ENCODE measurements around the gene LRRC4B.
"Not testable (repeated sequence)": the region's sequence is repeated elsewhere in the genome, so short reads cannot be mapped to it uniquely, and the experiment has no call there.

LRRC4B gene

DNA sequence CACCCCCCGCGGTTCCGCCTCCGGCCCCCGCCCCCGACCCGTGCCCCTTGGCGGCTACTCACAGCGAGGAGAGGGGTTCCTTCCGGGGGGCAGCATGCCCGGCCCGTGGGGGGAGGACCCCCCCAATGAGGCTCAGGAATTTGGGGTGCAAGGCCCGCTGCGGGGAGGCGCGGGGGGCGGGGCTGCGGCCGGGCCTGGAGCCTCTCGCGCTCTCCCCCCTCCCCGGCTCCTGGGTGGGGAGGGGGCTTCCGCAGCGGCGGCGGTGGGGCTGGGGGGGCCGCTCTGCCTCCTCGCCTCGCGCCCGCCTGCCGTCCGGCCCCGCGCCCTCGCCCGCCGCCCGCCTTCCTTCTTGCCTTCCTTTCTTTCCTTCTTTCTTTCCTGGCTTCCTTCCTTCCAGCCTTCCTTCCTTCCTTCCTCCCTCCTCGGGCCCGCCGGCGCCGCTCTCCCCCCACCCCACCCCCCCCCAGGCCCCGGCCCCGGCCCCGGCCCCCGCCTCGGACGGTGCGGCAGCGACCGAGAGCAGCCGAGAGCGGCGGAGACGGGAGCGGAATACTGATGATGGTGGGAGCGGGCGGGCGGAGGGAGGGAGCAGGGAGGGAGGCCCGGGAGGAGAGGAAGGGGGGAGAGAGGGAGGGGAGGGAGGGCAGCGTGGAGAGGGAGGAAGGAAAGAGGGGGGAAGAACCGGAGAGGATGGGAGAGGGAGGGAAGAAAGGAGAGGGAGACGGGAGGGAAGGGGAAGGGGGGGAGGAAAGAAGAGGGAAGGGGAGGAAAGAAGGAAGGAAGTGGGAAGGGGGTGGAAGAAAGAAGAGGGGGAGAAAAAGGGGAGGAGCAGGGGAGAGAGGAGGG is at the start of gene LRRC4B:
TSS of gene LRRC4B (minus strand) at position 554 of the 846 bp plus-strand sequence. CDS start 19,597 bp downstream, outside the sequence.
- Histone ChIP-seq H3K4me1 (ENCODE audit: control insufficient read depth in 1 of 2, insufficient read depth in 2 of 2, low read length in 2 of 2) (no peaks in the 10 kb centered on the region), H3K9ac (ENCODE audit: low read depth in 1 of 2, low read length in 2 of 2) (no peak within 1 kb of the TSS), H3K27me3 (ENCODE audit: control insufficient read depth in 1 of 2, insufficient read depth in 2 of 2, low read length in 2 of 2) (peaks cover 18 to 20% of the 10 kb centered on the region in 2 donors), H3K27ac (ENCODE audit: low read depth, low read length) (no peak within 1 kb of the TSS), H3K4me3 (ENCODE audit: low read depth in 1 of 2, low read length in 2 of 2) (no peak within 1 kb of the TSS), H3K36me3 (ENCODE audit: control insufficient read depth in 1 of 2, insufficient read depth in 2 of 2, low read length in 2 of 2) (no peaks in the 10 kb centered on the region), H3K9me3 (ENCODE audit: control insufficient read depth in 1 of 2, low read length in 2 of 2) (no peaks in the 10 kb centered on the region)

GRCh38 chr19:50612504-50613404 is 44.5 kb upstream of the LRRC4B start:
- not testable (repeated sequence) for H3K36me3 ChIP-seq (ENCODE audit: control insufficient read depth in 1 of 2, insufficient read depth in 2 of 2, low read length in 2 of 2); H3K27me3 ChIP-seq (ENCODE audit: control insufficient read depth in 1 of 2, insufficient read depth in 2 of 2, low read length in 2 of 2); H3K9ac ChIP-seq (ENCODE audit: low read depth in 1 of 2, low read length in 2 of 2); H3K27ac ChIP-seq (ENCODE audit: low read depth, low read length); H3K9me3 ChIP-seq (ENCODE audit: control insufficient read depth in 1 of 2, low read length in 2 of 2); H3K4me1 ChIP-seq (ENCODE audit: control insufficient read depth in 1 of 2, insufficient read depth in 2 of 2, low read length in 2 of 2); H3K4me3 ChIP-seq (ENCODE audit: low read depth in 1 of 2, low read length in 2 of 2)

- no peak overlapping the region for H3K4me3 ChIP-seq (ENCODE audit: low read depth in 1 of 2, low read length in 2 of 2)
- no peak overlapping the region for H3K27ac ChIP-seq (ENCODE audit: low read depth, low read length)
- H3K36me3 ChIP-seq (ENCODE audit: control insufficient read depth in 1 of 2, insufficient read depth in 2 of 2, low read length in 2 of 2), result no peaks in the 10 kb centered on the region
- H3K9ac ChIP-seq (ENCODE audit: low read depth in 1 of 2, low read length in 2 of 2), result no peak overlapping the region
- H3K27me3 ChIP-seq (ENCODE audit: control insufficient read depth in 1 of 2, insufficient read depth in 2 of 2, low read length in 2 of 2), result no peaks in the 10 kb centered on the region
- no peaks in the 10 kb centered on the region for H3K4me1 ChIP-seq (ENCODE audit: control insufficient read depth in 1 of 2, insufficient read depth in 2 of 2, low read length in 2 of 2)
- H3K9me3 ChIP-seq (ENCODE audit: control insufficient read depth in 1 of 2, low read length in 2 of 2), result no peaks in the 10 kb centered on the region
Observed at GRCh38 chr19:50607874-50608785, 39.9 kb upstream of the LRRC4B start.

GRCh38 chr19:50607388-50607787 is 39.2 kb upstream of the LRRC4B start:
- H3K4me3 ChIP-seq (ENCODE audit: low read depth in 1 of 2, low read length in 2 of 2), result no peak overlapping the region
- H3K27me3 ChIP-seq (ENCODE audit: control insufficient read depth in 1 of 2, insufficient read depth in 2 of 2, low read length in 2 of 2), result no peaks in the 10 kb centered on the region
- H3K4me1 ChIP-seq (ENCODE audit: control insufficient read depth in 1 of 2, insufficient read depth in 2 of 2, low read length in 2 of 2), result no peaks in the 10 kb centered on the region
- no peaks in the 10 kb centered on the region for H3K36me3 ChIP-seq (ENCODE audit: control insufficient read depth in 1 of 2, insufficient read depth in 2 of 2, low read length in 2 of 2)
- H3K9ac ChIP-seq (ENCODE audit: low read depth in 1 of 2, low read length in 2 of 2), result no peak overlapping the region
- no peaks in the 10 kb centered on the region for H3K9me3 ChIP-seq (ENCODE audit: control insufficient read depth in 1 of 2, low read length in 2 of 2)
- H3K27ac ChIP-seq (ENCODE audit: low read depth, low read length), result no peak overlapping the region

DNA sequence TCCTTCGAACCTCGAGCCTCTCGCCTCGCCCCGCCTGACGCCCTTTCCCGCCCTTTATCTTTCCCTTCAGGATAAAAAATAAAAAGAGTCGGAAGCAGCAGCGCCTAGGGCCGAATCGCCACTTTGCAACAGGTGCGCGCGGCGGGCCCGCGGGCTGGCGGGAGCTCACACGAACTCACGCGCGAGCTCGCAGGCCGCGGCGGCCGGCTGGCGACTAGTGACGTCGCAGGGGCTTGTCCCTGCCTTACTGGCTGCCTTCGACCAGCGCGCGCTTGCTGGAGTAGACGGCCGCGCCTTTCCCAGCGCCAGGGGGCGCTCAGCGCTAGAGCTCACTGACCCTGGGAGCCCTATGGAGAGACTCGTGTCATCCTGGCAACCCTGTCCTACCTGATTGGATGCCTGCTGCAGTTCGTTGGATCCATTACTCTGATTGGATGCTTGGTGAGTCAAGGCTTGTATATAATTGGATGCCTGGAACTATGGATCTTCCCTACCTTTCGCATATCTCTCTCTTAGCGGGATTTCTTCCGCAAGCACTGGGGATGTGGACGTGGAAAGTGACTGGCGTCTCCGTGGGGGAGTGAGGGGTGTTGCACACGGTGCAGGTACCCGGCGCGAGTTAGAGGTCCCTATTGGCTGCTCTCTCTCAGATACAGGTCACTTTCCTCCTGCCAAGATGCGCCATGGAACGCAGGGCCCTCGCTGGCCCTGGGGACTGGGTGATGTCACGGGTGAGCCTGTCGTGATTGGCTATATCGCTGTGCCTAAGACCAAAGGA is 38.0 kb upstream of the LRRC4B start:
- not testable (repeated sequence) for H3K4me1 ChIP-seq (ENCODE audit: control insufficient read depth in 1 of 2, insufficient read depth in 2 of 2, low read length in 2 of 2); H3K36me3 ChIP-seq (ENCODE audit: control insufficient read depth in 1 of 2, insufficient read depth in 2 of 2, low read length in 2 of 2); H3K4me3 ChIP-seq (ENCODE audit: low read depth in 1 of 2, low read length in 2 of 2); H3K27me3 ChIP-seq (ENCODE audit: control insufficient read depth in 1 of 2, insufficient read depth in 2 of 2, low read length in 2 of 2); H3K9me3 ChIP-seq (ENCODE audit: control insufficient read depth in 1 of 2, low read length in 2 of 2); H3K27ac ChIP-seq (ENCODE audit: low read depth, low read length); H3K9ac ChIP-seq (ENCODE audit: low read depth in 1 of 2, low read length in 2 of 2)

DNA sequence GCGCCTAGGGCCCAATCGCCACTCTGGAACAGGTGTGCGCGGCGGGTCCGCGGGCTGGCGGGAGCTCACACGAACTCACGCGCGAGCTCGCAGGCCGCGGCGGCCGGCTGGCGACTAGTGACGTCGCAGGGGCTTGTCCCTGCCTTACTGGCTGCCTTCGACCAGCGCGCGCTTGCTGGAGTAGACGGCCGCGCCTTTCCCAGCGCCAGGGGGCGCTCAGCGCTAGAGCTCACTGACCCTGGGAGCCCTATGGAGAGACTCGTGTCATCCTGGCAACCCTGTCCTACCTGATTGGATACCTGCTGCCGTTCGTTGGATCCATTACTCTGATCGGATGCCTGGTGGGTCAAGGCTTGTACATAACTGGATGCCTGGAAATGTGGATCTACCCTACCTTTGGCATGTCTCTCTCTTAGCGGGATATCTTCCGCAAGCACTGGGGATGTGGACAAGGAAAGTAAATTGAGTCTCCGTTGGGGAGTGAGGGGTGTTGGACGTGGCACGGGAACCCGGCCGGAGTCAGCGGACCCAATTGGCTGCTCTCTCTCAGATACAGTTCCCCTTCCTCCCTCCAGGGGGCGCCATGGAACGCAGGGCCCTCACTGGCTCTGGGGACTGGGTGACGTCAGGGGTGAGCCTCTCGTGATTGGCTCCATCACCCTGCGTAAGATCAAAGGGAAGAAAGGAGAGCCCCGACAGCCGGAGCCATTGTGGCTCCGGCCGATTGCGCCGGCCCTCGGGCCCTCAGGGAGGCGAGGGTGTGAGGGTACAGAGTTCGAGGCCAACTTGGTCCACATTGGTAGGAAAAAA is 36.2 kb upstream of the LRRC4B start:
- H3K4me1 ChIP-seq (ENCODE audit: control insufficient read depth in 1 of 2, insufficient read depth in 2 of 2, low read length in 2 of 2); H3K27ac ChIP-seq (ENCODE audit: low read depth, low read length); H3K27me3 ChIP-seq (ENCODE audit: control insufficient read depth in 1 of 2, insufficient read depth in 2 of 2, low read length in 2 of 2); H3K9ac ChIP-seq (ENCODE audit: low read depth in 1 of 2, low read length in 2 of 2); H3K4me3 ChIP-seq (ENCODE audit: low read depth in 1 of 2, low read length in 2 of 2); H3K9me3 ChIP-seq (ENCODE audit: control insufficient read depth in 1 of 2, low read length in 2 of 2); H3K36me3 ChIP-seq (ENCODE audit: control insufficient read depth in 1 of 2, insufficient read depth in 2 of 2, low read length in 2 of 2): not testable (repeated sequence)

DNA sequence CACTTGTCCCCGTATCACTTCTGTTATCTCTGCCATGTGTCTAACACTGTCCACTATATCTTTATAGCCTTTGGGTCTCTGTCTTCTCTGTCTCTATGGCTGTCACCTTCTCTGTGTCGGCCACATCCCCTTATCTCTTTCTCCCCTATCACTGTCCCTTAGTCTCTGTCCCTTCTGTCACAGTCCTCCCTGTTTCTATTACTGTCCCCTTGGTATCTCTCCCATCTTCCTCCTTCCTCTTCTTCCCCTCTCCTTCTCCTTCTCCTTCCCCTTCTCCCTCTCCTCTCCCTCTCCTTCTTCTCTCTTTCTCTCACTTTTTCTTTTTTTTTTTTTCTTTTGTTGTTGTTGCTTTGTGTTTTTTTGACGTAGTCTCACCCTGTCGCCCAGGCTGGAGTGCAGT is 34.7 kb upstream of the LRRC4B start:
- Histone ChIP-seq H3K27ac (ENCODE audit: low read depth, low read length) (no peak overlapping the region), H3K4me3 (ENCODE audit: low read depth in 1 of 2, low read length in 2 of 2) (no peak overlapping the region), H3K27me3 (ENCODE audit: control insufficient read depth in 1 of 2, insufficient read depth in 2 of 2, low read length in 2 of 2) (peaks cover 0 to 5% of the 10 kb centered on the region in 2 donors), H3K9ac (ENCODE audit: low read depth in 1 of 2, low read length in 2 of 2) (no peak overlapping the region), H3K4me1 (ENCODE audit: control insufficient read depth in 1 of 2, insufficient read depth in 2 of 2, low read length in 2 of 2) (no peaks in the 10 kb centered on the region), H3K9me3 (ENCODE audit: control insufficient read depth in 1 of 2, low read length in 2 of 2) (no peaks in the 10 kb centered on the region), H3K36me3 (ENCODE audit: control insufficient read depth in 1 of 2, insufficient read depth in 2 of 2, low read length in 2 of 2) (no peaks in the 10 kb centered on the region)

DNA sequence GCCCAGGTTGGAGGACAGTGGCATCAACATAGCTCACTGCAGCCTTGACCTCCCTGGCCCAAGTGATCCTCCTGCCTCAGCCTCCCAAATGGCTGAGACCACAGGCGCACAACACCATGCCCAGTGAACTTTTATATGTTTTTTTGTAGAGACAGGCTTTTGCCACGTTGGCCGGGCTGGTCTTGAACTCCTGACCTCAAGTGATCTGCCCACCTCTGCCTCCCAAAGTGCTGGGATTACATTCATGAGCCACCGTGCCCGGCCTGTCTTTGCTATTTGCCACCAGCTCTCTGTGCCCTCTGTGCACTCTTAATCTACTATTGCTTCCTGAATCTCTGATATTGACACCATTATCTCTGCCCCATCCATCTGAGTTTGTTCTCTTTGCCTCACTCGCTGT is 34.3 kb upstream of the LRRC4B start:
- peaks cover 0 to 5% of the 10 kb centered on the region in 2 donors for H3K27me3 ChIP-seq (ENCODE audit: control insufficient read depth in 1 of 2, insufficient read depth in 2 of 2, low read length in 2 of 2)
- no peak overlapping the region for H3K27ac ChIP-seq (ENCODE audit: low read depth, low read length)
- no peaks in the 10 kb centered on the region for H3K36me3 ChIP-seq (ENCODE audit: control insufficient read depth in 1 of 2, insufficient read depth in 2 of 2, low read length in 2 of 2)
- H3K4me1 ChIP-seq (ENCODE audit: control insufficient read depth in 1 of 2, insufficient read depth in 2 of 2, low read length in 2 of 2), result no peaks in the 10 kb centered on the region
- no peaks in the 10 kb centered on the region for H3K9me3 ChIP-seq (ENCODE audit: control insufficient read depth in 1 of 2, low read length in 2 of 2)
- no peak overlapping the region for H3K9ac ChIP-seq (ENCODE audit: low read depth in 1 of 2, low read length in 2 of 2)
- no peak overlapping the region for H3K4me3 ChIP-seq (ENCODE audit: low read depth in 1 of 2, low read length in 2 of 2)

DNA sequence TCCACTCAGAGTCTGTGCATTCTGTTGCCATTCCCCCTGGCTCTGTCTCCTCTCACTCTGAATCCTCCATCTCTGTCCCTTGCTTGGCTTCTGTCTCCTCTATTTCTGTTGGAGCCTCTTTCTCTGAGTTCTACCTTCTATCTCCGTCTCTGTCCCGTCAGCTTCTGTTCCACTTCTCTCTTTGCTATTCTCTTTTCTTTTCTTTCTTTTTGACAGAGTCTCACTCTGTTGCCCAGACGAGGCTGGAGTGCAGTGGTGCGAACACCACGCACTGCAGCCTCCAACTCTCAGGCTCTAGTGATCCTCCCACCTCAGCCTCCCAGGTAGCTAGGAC is 33.8 kb upstream of the LRRC4B start:
- H3K4me3 ChIP-seq (ENCODE audit: low read depth in 1 of 2, low read length in 2 of 2), result no peak overlapping the region
- H3K9me3 ChIP-seq (ENCODE audit: control insufficient read depth in 1 of 2, low read length in 2 of 2), result no peaks in the 10 kb centered on the region
- H3K4me1 ChIP-seq (ENCODE audit: control insufficient read depth in 1 of 2, insufficient read depth in 2 of 2, low read length in 2 of 2), result no peaks in the 10 kb centered on the region
- H3K9ac ChIP-seq (ENCODE audit: low read depth in 1 of 2, low read length in 2 of 2), result no peak overlapping the region
- H3K27me3 ChIP-seq (ENCODE audit: control insufficient read depth in 1 of 2, insufficient read depth in 2 of 2, low read length in 2 of 2), result peaks cover 0 to 5% of the 10 kb centered on the region in 2 donors
- no peak overlapping the region for H3K27ac ChIP-seq (ENCODE audit: low read depth, low read length)
- H3K36me3 ChIP-seq (ENCODE audit: control insufficient read depth in 1 of 2, insufficient read depth in 2 of 2, low read length in 2 of 2), result no peaks in the 10 kb centered on the region
